Measurements from ENCODE around the gene RIMS4.

DNA sequence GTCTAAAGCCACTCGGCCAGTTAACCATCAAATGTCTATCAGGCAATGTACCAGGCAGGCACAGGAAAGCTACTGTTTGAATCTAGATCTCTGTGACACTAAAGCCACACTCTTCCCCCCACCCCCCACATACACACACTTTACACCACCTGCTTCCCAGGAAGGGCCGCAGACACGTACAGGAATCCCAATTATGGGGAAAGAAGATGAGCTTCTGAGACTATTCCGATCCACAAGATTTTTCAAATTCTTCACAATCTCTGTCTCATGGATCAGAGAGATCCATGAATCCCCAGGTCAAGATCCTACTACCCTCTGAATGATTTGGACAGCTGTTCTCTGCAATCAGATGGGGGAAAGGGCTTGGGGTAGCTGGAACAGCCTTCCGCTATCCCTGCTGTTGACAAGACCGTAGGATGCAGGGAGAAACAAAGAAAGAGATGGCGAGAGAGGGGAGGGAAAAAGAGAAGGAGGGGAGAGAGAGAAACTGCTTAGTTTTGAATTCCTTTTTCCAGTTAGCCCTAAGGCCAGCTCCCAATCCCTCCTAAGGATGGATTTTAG is 25.4 kb upstream of the RIMS4 start:
- TF ChIP-seq, protein P1, sequence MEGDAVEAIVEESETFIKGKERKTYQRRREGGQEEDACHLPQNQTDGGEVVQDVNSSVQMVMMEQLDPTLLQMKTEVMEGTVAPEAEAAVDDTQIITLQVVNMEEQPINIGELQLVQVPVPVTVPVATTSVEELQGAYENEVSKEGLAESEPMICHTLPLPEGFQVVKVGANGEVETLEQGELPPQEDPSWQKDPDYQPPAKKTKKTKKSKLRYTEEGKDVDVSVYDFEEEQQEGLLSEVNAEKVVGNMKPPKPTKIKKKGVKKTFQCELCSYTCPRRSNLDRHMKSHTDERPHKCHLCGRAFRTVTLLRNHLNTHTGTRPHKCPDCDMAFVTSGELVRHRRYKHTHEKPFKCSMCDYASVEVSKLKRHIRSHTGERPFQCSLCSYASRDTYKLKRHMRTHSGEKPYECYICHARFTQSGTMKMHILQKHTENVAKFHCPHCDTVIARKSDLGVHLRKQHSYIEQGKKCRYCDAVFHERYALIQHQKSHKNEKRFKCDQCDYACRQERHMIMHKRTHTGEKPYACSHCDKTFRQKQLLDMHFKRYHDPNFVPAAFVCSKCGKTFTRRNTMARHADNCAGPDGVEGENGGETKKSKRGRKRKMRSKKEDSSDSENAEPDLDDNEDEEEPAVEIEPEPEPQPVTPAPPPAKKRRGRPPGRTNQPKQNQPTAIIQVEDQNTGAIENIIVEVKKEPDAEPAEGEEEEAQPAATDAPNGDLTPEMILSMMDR (IDR thresholded peaks at IDR 0.05; ENCODE audit: low read length), result no peak
- TF ChIP-seq EZH2phosphoT487 (IDR thresholded peaks at IDR 0.05; ENCODE audit: low read length) (no peak), EZH2 (optimal IDR thresholded peaks at IDR 0.05; ENCODE audit: low read depth, low read length) (no peak)

Data from MM.1S (cell line).